ENCODE data around the gene IKZF3.

DNA sequence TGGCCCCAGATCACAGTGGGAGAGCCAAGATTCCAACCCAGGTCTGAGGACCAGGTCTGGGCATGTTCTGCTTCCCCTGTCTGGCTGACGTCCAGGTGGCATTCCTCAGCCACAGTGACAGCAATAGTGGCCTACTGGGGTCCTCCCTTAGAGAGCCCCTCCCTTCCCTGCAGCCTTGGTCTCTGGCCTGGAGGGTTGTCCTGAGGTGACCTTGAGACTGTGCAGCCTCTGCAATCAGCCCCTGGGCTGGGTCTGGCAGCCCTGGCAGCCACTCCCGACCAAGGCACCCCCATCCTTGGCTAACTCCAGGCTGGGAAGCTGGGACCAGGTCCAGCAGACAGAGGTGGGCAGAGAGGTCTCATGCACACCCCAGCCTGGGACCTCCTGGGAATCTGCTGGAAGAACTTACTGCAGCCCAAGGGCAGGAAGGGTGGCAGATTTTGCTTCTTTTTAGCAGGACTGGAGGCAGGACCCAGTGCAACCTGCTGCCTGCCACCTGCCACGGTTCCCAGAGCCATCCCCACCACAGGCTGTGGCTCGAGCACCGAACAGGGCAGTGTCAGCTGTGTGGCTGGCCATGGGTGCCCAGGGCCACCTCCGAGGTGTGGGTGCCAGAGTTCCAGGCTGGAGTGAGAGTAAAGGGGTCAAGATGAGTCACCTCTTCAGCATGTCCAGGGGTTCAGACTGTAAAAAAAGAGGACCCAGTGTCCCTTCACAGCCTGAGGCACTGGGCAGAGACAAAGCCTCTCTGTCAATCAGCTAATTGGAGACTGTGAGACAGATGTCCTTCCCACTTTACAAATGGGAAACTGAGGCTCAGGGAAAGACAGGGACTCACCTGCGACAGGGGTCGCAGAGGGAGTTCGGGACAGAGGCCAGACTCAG, 113.7 kb downstream of the IKZF3 start:
- TF ChIP-seq, protein P1, sequence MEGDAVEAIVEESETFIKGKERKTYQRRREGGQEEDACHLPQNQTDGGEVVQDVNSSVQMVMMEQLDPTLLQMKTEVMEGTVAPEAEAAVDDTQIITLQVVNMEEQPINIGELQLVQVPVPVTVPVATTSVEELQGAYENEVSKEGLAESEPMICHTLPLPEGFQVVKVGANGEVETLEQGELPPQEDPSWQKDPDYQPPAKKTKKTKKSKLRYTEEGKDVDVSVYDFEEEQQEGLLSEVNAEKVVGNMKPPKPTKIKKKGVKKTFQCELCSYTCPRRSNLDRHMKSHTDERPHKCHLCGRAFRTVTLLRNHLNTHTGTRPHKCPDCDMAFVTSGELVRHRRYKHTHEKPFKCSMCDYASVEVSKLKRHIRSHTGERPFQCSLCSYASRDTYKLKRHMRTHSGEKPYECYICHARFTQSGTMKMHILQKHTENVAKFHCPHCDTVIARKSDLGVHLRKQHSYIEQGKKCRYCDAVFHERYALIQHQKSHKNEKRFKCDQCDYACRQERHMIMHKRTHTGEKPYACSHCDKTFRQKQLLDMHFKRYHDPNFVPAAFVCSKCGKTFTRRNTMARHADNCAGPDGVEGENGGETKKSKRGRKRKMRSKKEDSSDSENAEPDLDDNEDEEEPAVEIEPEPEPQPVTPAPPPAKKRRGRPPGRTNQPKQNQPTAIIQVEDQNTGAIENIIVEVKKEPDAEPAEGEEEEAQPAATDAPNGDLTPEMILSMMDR (conservative IDR thresholded peaks at IDR 0.05; ENCODE audit: low read depth, low read length): no peak
- TF ChIP-seq EZH2phosphoT487 (IDR thresholded peaks at IDR 0.05; ENCODE audit: borderline replicate concordance, low read length) (no peak), EZH2 (IDR thresholded peaks at IDR 0.05; ENCODE audit: low read length, unreplicated experiment) (no peak)
